Stomach smooth muscle (tissue), 2 donors: ENCODE measurements around the gene CEP128.

ENCODE experiments used
- H3K27ac ChIP-seq: one replicate; pipeline ENCODE4 v1.7.0; 2013; ENCODE audit warnings: mild to moderate bottlenecking, low read length, inconsistent platforms
- H3K27me3 ChIP-seq, 2 donors: one replicate each; pipeline ENCODE4 v1.7.0; 2013; ENCODE audit warnings: low read length in 2 of 2; ENCODE audit not compliant: insufficient read depth in 2 of 2, control insufficient read depth in 1 of 2
- H3K36me3 ChIP-seq, 2 donors: one replicate each; pipeline ENCODE4 v1.7.0; 2013; ENCODE audit warnings: low read length in 2 of 2; ENCODE audit not compliant: control insufficient read depth in 2 of 2, insufficient read depth in 2 of 2
- H3K4me1 ChIP-seq: one replicate; pipeline ENCODE4 v1.7.0; 2013; ENCODE audit warnings: low read length; ENCODE audit not compliant: control insufficient read depth, insufficient read depth
- H3K4me3 ChIP-seq, 2 donors: one replicate each; pipeline ENCODE4 v1.7.0; 2013; ENCODE audit warnings: low read length in 2 of 2
- H3K9ac ChIP-seq, 2 donors: one replicate each; pipeline ENCODE4 v1.7.0; 2013; ENCODE audit warnings: low read length in 2 of 2, mild to moderate bottlenecking in 1 of 2
- H3K9me3 ChIP-seq, 2 donors: one replicate each; pipeline ENCODE4 v1.7.0; 2013; ENCODE audit warnings: low read length in 2 of 2; ENCODE audit not compliant: control insufficient read depth in 2 of 2
- donor health status: healthy.
- donor health status: Pancreatic carcinoma.

The CEP128 gene

DNA sequence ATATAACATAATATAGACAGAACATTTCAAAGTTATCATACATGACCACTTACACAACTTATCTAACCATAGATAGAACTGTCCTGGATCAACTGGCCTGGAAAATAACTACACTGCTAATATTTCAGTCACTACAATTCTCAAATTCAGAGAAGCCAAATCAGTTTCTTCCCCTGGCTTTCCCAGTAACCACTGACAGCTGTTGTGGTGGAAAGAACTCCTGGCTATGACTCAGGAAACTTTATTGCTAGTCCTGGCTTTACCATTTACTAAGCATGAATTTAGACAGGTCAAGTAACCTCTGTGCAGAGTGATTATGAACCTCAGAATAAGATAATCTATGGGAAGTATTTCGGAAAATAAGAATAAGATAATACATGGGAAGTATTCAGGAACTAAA is 485.3 kb downstream of the CEP128 start:
- Histone ChIP-seq H3K9ac (no peak overlapping the region), H3K27me3 (no peaks in the 10 kb centered on the region), H3K9me3 (no peaks in the 10 kb centered on the region), H3K27ac (no peak overlapping the region), H3K4me3 (no peak overlapping the region), H3K36me3 (no peaks in the 10 kb centered on the region), H3K4me1 (no peaks in the 10 kb centered on the region)

DNA sequence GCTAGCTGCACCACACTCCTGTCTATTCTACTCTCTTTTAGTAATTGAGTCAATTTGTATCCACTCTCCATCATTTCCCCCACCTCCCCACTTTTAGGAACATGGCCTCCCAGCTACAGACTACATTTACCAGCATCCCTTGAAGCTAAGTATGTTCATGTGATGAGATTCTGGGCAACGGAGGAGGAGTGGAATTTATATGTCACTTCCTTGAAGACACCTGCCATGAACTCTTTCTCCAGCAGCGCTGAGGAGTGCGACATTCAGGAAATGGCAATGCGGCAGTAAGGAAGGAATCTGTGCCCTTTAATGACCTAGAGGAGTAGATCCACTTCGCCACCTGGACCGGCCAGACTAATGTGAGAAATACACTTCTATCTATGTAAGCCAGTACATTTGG is 486.5 kb downstream of the CEP128 start:
- no peaks in the 10 kb centered on the region for H3K36me3 ChIP-seq
- no peaks in the 10 kb centered on the region for H3K9me3 ChIP-seq
- H3K4me3 ChIP-seq = no peak overlapping the region
- H3K9ac ChIP-seq = no peak overlapping the region
- no peaks in the 10 kb centered on the region for H3K27me3 ChIP-seq
- H3K4me1 ChIP-seq = no peaks in the 10 kb centered on the region
- no peak overlapping the region for H3K27ac ChIP-seq

DNA sequence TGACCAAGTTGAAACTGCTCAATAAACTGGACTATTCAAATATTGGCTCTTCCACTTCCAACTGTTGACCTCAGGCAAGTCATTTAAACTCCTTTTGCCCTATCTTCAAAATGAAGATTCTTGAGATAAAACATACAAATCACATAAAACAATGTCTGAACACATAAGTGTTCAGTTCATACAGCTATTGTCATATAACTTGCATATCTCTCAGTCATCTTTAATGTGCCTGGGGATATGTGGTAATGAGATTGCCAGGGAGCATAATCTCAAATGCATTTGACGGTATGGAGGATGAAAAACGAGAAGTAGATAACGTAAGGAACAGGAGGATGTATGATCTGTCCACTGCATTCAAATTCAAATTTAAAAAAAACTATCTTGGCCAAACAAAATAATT is 493.3 kb downstream of the CEP128 start:
- Histone ChIP-seq H3K27ac (no peak overlapping the region), H3K9me3 (no peaks in the 10 kb centered on the region), H3K4me1 (peaks cover 2% of the 10 kb centered on the region), H3K9ac (no peak overlapping the region), H3K27me3 (no peaks in the 10 kb centered on the region), H3K36me3 (no peaks in the 10 kb centered on the region), H3K4me3 (no peak overlapping the region)

DNA sequence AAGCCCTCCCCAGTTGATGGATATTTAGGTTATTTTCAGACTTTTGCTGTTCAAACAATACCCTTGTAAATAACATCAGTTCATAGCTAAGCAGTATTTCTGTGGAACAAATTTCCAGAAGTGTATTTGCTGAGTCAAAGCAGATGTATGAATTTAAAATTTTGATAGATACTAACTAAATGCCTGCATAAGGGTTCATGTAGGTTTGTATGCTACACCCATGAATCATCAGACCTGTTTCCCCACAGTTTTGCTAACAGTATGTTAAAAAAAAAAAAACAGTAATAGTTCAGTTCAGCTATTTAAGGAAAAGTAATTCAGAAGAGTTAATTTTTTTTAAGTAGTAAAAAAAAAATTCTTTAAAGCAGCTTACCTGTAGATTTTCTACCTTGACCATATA is 494.1 kb downstream of the CEP128 start:
- no peak overlapping the region for H3K9ac ChIP-seq
- no peaks in the 10 kb centered on the region for H3K27me3 ChIP-seq
- no peaks in the 10 kb centered on the region for H3K36me3 ChIP-seq
- no peak overlapping the region for H3K27ac ChIP-seq
- H3K4me1 ChIP-seq = peaks cover 2% of the 10 kb centered on the region
- no peak overlapping the region for H3K4me3 ChIP-seq
- no peaks in the 10 kb centered on the region for H3K9me3 ChIP-seq
